Activated CD4-positive, CD25-positive, alpha-beta regulatory T cell treated with anti-CD3 and anti-CD28 coated beads, Interleukin-2, amount 50 U/mL, for 16 hours (primary cell): Measurements from ENCODE around the gene PRKN.

Experiments
- DNase-seq: peaks from one replicate; pipeline ENCODE4 v3.0.0-alpha.2; 2020; ENCODE audit warnings: low read depth, low spot score

Gene PRKN

GRCh38 chr6:162244031-162244430 lies 483.5 kb downstream of the PRKN start:
- no peak for DNase-seq

- DNase-seq = no peak
Measured at GRCh38 chr6:162242915-162243314, 484.7 kb downstream of the PRKN start.

GRCh38 chr6:162239330-162239729 lies 488.2 kb downstream of the PRKN start:
- DNase-seq = no peak

- DNase-seq = no peak
Measured at GRCh38 chr6:162238675-162239074, 488.9 kb downstream of the PRKN start.

- DNase-seq = no peak
Measured at GRCh38 chr6:162237331-162237730, 490.2 kb downstream of the PRKN start.

GRCh38 chr6:162234631-162235030 lies 492.9 kb downstream of the PRKN start:
- DNase-seq = no peak

GRCh38 chr6:162230147-162230752 lies 497.3 kb downstream of the PRKN start:
- DNase-seq = no peak

GRCh38 chr6:162229093-162229492 lies 498.5 kb downstream of the PRKN start:
- no peak for DNase-seq

GRCh38 chr6:162226803-162227202 lies 500.8 kb downstream of the PRKN start:
- no peak for DNase-seq

- DNase-seq = no peak
Measured at GRCh38 chr6:162222521-162222920, 505.0 kb downstream of the PRKN start.

GRCh38 chr6:162220876-162221275 lies 506.7 kb downstream of the PRKN start:
- DNase-seq = no peak

- DNase-seq = no peak
Measured at GRCh38 chr6:162219266-162219665, 508.3 kb downstream of the PRKN start.

- no peak for DNase-seq
Measured at GRCh38 chr6:162217811-162218493, 509.6 kb downstream of the PRKN start.

GRCh38 chr6:162217058-162217457 lies 510.5 kb downstream of the PRKN start:
- no peak for DNase-seq

GRCh38 chr6:162211777-162212176 lies 515.8 kb downstream of the PRKN start:
- no peak for DNase-seq

- no peak for DNase-seq
Measured at GRCh38 chr6:162211022-162211421, 516.5 kb downstream of the PRKN start.

GRCh38 chr6:162203287-162203686 lies 524.3 kb downstream of the PRKN start:
- DNase-seq = no peak

- DNase-seq = no peak
Measured at GRCh38 chr6:162200945-162201690, 526.4 kb downstream of the PRKN start.

- no peak for DNase-seq
Measured at GRCh38 chr6:162200041-162200440, 527.5 kb downstream of the PRKN start.

GRCh38 chr6:162198925-162199324 lies 528.6 kb downstream of the PRKN start:
- DNase-seq = no peak

- DNase-seq = no peak
Measured at GRCh38 chr6:162198076-162198475, 529.5 kb downstream of the PRKN start.

GRCh38 chr6:162195441-162195840 lies 532.1 kb downstream of the PRKN start:
- no peak for DNase-seq

GRCh38 chr6:162190981-162191380 lies 536.6 kb downstream of the PRKN start:
- DNase-seq = no peak
